K562 (cell line): ENCODE results near the gene AGO4. TPM values are rescaled to one million over a fixed set of nuclear protein-coding genes. Genes with fewer than 3 reads are reported as not detected.

ENCODE experiments used
- ADNP ChIP-seq: fragments of 200-800 bp; sonication (Bioruptor generic); IDR thresholded peaks from 2 replicates; pipeline ENCODE4 v1.6.1; 2016; ENCODE audit warnings: missing genetic modification characterization, missing compliant biosample characterization
- BACH1 ChIP-seq: fragments of 200-800 bp; sonication (Bioruptor generic); IDR thresholded peaks from 2 replicates; pipeline ENCODE4 v1.6.1; 2016; ENCODE audit warnings: missing genetic modification characterization, missing compliant biosample characterization
- ELF4 ChIP-seq: fragments of 450-650 bp; formaldehyde crosslinking; IDR thresholded peaks from 2 replicates; pipeline ENCODE4 v1.4.0; 2022; ENCODE audit warnings: missing genetic modification characterization
- EP300 ChIP-seq: IDR thresholded peaks from 2 replicates; pipeline ENCODE4 v1.6.1; 2012; ENCODE audit warnings: low read length, improper control_type of control experiment
- FOXP1 ChIP-seq: sonication (generic); formaldehyde crosslinking; IDR thresholded peaks from 2 replicates; pipeline ENCODE4 v1.8.0; 2022; ENCODE audit warnings: mild to moderate bottlenecking, missing genetic modification reagents
- KLF6 ChIP-seq: fragments of 250-450 bp; sonication (Bioruptor Pico); IDR thresholded peaks from 2 replicates; pipeline ENCODE4 v1.4.0; 2020; ENCODE audit warnings: mild to moderate bottlenecking, moderate library complexity, borderline replicate concordance
- NCOA2 ChIP-seq, 2 experiments: fragments of 450-650 bp; IDR thresholded peaks; 2 replicates each; pipeline ENCODE4 v1.6.1; 2018; ENCODE audit warnings: mild to moderate bottlenecking in 2 of 2, moderate library complexity in 1 of 2; ENCODE audit not compliant: partially characterized antibody in 2 of 2
- NR4A1 ChIP-seq, 2 experiments: fragments of 250-450 bp in 1 of 2; fragments of 450-650 bp in 1 of 2; sonication (Bioruptor Pico) in 1 of 2; IDR thresholded peaks; 2 replicates each; pipeline versions ENCODE4 v1.4.0 to v1.6.1; 2016 to 2020; ENCODE audit warnings: mild to moderate bottlenecking in 2 of 2, missing compliant biosample characterization in 1 of 2, missing genetic modification characterization in 1 of 2, moderate library complexity in 1 of 2
- RUNX1 ChIP-seq: sonication (generic); IDR thresholded peaks from 2 replicates; pipeline ENCODE4 v1.6.1; 2016; ENCODE audit warnings: antibody characterized with exemption, low read depth
- SMARCA4 ChIP-seq: fragments of 450-650 bp; IDR thresholded peaks from 2 replicates; pipeline ENCODE4 v1.6.1; 2016
- ZNF699 ChIP-seq: fragments of 250-450 bp; sonication (Bioruptor Pico); IDR thresholded peaks from 2 replicates; pipeline ENCODE4 v1.8.0; 2021; ENCODE audit warnings: mild to moderate bottlenecking, moderate library complexity; ENCODE audit not compliant: insufficient replicate concordance
- polyA plus RNA-seq, 8 experiments: library from polyadenylated mRNA; depleted of rRNA in 4 of 8; stranded (reverse) in 5 of 8; unstranded in 3 of 8; fragments of >200 nt; fragmentation: Nextera tagmentation in 2 of 8; fragmentation: Illumina TruSeq in 1 of 8; extraction: Ambion mirVana in 2 of 8; extraction: Trizol in 1 of 8; gene quantifications; 2 replicates each; pipeline versions ENCODE4 v1.2.1 to v1.2.3, GENCODE V29; 2011 to 2014; ENCODE audit warnings: inconsistent platforms in 1 of 8, missing spikeins in 1 of 8
- total RNA-seq, 7 experiments: library from RNA; depleted of rRNA in 6 of 7; stranded (reverse); fragments of >200 nt in 6 of 7; fragmentation: Illumina TruSeq in 2 of 7; extraction: Trizol in 2 of 7; gene quantifications; 2 replicates each; pipeline versions ENCODE4 v1.2.1 to v1.2.3, GENCODE V29; 2011 to 2021; ENCODE audit warnings: low replicate concordance in 1 of 7
- TF ChIP-seq, protein P1 (sequence below): sonication (generic); formaldehyde crosslinking; IDR thresholded peaks from 2 replicates; pipeline ENCODE4 v1.8.0; 2022; ENCODE audit warnings: mild to moderate bottlenecking, low read depth, missing genetic modification reagents
- TF ChIP-seq, protein P2 (sequence below), 2 experiments: fragments of 450-650 bp; formaldehyde crosslinking in 1 of 2; IDR thresholded peaks; 2 replicates each; pipeline versions ENCODE4 v1.4.0 to v1.6.1; 2014 to 2020; ENCODE audit warnings: mild to moderate bottlenecking in 2 of 2, borderline replicate concordance in 1 of 2, low read depth in 1 of 2
- TF ChIP-seq, protein P3 (sequence below): fragments of 250-450 bp; sonication (Bioruptor Pico); IDR thresholded peaks from 2 replicates; pipeline ENCODE4 v1.4.0; 2020; ENCODE audit warnings: mild to moderate bottlenecking
- TF ChIP-seq, protein P4 (sequence below): fragments of 250-450 bp; sonication (Bioruptor Pico); IDR thresholded peaks from 2 replicates; pipeline ENCODE4 v1.5.0; 2022; ENCODE audit warnings: mild to moderate bottlenecking

The AGO4 gene
- total and polyA plus RNA-seq, 9 of the 15 experiments (the other 6 are each of a cell fraction or from before 2014, with no cell fraction given), result 1.3 to 10.5 (median 6.5) TPM

DNA sequence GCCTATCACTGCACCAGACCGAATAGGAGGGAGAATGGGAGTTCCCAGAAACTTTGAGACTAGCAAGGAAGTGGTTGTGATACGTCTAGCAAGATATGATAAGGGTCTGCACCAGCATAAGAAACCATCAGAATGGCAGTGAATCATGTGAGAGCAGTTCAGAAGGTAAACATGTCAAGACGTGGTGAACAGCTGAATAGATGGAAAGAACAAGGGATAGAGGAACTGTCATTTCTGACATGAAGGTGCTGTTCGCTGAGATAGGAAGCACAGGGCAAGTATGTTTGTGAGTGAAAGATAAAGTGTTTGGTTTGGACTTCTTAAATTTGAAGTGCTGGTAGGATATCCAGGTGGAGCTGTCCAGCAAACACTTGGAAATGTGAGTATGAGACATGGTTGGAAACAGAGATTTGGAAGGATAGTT, 74.0 kb downstream of the AGO4 start (continued):
- TF ChIP-seq, protein P1, sequence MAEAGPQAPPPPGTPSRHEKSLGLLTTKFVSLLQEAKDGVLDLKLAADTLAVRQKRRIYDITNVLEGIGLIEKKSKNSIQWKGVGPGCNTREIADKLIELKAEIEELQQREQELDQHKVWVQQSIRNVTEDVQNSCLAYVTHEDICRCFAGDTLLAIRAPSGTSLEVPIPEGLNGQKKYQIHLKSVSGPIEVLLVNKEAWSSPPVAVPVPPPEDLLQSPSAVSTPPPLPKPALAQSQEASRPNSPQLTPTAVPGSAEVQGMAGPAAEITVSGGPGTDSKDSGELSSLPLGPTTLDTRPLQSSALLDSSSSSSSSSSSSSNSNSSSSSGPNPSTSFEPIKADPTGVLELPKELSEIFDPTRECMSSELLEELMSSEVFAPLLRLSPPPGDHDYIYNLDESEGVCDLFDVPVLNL (CRISPR knock-in tag), result no peak
- TF ChIP-seq, protein P2, sequence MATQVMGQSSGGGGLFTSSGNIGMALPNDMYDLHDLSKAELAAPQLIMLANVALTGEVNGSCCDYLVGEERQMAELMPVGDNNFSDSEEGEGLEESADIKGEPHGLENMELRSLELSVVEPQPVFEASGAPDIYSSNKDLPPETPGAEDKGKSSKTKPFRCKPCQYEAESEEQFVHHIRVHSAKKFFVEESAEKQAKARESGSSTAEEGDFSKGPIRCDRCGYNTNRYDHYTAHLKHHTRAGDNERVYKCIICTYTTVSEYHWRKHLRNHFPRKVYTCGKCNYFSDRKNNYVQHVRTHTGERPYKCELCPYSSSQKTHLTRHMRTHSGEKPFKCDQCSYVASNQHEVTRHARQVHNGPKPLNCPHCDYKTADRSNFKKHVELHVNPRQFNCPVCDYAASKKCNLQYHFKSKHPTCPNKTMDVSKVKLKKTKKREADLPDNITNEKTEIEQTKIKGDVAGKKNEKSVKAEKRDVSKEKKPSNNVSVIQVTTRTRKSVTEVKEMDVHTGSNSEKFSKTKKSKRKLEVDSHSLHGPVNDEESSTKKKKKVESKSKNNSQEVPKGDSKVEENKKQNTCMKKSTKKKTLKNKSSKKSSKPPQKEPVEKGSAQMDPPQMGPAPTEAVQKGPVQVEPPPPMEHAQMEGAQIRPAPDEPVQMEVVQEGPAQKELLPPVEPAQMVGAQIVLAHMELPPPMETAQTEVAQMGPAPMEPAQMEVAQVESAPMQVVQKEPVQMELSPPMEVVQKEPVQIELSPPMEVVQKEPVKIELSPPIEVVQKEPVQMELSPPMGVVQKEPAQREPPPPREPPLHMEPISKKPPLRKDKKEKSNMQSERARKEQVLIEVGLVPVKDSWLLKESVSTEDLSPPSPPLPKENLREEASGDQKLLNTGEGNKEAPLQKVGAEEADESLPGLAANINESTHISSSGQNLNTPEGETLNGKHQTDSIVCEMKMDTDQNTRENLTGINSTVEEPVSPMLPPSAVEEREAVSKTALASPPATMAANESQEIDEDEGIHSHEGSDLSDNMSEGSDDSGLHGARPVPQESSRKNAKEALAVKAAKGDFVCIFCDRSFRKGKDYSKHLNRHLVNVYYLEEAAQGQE (IDR thresholded peaks at IDR 0.05; ENCODE audit: borderline replicate concordance), result peak; percentile 99
- TF ChIP-seq, protein P2 (CRISPR knock-in tag; IDR thresholded peaks at IDR 0.05; ENCODE audit: low read depth), result peak; percentile 94
- TF ChIP-seq ZNF699 (no peak), NR4A1 (CRISPR knock-in tag; IDR thresholded peaks at IDR 0.05) (no peak), NR4A1 (tag; IDR thresholded peaks at IDR 0.05) (no peak), ELF4 (peak; percentile 49; the same call in 1 of the 2 replicates), FOXP1 (CRISPR knock-in tag) (no peak), BACH1 (no peak), RUNX1 (no peak), NCOA2 (IDR thresholded peaks at IDR 0.05; ENCODE audit: partially characterized antibody in 2 of 2) (no peak), SMARCA4 (peak; percentile 83), KLF6 (CRISPR knock-in tag) (no peak), EP300 (peak; percentile 75), ADNP (tag) (no peak)
- TF ChIP-seq, protein P3, sequence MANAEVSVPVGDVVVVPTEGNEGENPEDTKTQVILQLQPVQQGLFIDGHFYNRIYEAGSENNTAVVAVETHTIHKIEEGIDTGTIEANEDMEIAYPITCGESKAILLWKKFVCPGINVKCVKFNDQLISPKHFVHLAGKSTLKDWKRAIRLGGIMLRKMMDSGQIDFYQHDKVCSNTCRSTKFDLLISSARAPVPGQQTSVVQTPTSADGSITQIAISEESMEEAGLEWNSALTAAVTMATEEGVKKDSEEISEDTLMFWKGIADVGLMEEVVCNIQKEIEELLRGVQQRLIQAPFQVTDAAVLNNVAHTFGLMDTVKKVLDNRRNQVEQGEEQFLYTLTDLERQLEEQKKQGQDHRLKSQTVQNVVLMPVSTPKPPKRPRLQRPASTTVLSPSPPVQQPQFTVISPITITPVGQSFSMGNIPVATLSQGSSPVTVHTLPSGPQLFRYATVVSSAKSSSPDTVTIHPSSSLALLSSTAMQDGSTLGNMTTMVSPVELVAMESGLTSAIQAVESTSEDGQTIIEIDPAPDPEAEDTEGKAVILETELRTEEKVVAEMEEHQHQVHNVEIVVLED, result no peak
- TF ChIP-seq, protein P4, sequence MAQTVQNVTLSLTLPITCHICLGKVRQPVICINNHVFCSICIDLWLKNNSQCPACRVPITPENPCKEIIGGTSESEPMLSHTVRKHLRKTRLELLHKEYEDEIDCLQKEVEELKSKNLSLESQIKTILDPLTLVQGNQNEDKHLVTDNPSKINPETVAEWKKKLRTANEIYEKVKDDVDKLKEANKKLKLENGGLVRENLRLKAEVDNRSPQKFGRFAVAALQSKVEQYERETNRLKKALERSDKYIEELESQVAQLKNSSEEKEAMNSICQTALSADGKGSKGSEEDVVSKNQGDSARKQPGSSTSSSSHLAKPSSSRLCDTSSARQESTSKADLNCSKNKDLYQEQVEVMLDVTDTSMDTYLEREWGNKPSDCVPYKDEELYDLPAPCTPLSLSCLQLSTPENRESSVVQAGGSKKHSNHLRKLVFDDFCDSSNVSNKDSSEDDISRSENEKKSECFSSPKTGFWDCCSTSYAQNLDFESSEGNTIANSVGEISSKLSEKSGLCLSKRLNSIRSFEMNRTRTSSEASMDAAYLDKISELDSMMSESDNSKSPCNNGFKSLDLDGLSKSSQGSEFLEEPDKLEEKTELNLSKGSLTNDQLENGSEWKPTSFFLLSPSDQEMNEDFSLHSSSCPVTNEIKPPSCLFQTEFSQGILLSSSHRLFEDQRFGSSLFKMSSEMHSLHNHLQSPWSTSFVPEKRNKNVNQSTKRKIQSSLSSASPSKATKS (CRISPR knock-in tag), result no peak
